Uterus (tissue), 2 donors: ENCODE measurements around the gene CDH8.

Experiments
- POLR2A ChIP-seq, 2 donors: fragments of 450-650 bp; IDR thresholded peaks; one replicate each; pipeline ENCODE4 v1.6.1; 2016; ENCODE audit warnings: antibody characterized with exemption in 2 of 2, mild to moderate bottlenecking in 1 of 2, moderate library complexity in 1 of 2
- TF ChIP-seq, protein P1 (sequence below), 4 experiments: fragments of 200-600 bp in 2 of 4; fragments of 450-650 bp in 2 of 4; sonication (generic) in 2 of 4; IDR thresholded peaks; one replicate each; pipeline ENCODE4 v1.5.1; 2016 to 2019; ENCODE audit warnings: antibody characterized with exemption in 4 of 4, mild to moderate bottlenecking in 2 of 4, moderate library complexity in 1 of 4

DNA sequence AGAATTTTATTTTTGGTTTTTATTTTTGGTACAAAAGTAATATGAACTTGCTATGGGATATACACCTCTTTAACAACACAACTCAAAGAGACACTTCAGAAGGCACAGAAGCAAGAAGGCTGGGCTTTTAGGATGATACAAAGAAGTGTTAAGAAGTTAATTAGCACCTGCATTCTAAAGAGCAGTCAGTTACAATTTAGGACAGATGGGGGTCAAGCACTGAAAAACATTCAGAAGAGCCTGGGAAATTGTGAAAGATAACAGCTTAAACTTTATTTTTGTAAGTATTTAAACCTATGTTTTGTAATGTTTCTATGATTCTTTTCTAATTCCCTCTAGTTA is 163.5 kb downstream of the CDH8 start:
- TF ChIP-seq, protein P1, sequence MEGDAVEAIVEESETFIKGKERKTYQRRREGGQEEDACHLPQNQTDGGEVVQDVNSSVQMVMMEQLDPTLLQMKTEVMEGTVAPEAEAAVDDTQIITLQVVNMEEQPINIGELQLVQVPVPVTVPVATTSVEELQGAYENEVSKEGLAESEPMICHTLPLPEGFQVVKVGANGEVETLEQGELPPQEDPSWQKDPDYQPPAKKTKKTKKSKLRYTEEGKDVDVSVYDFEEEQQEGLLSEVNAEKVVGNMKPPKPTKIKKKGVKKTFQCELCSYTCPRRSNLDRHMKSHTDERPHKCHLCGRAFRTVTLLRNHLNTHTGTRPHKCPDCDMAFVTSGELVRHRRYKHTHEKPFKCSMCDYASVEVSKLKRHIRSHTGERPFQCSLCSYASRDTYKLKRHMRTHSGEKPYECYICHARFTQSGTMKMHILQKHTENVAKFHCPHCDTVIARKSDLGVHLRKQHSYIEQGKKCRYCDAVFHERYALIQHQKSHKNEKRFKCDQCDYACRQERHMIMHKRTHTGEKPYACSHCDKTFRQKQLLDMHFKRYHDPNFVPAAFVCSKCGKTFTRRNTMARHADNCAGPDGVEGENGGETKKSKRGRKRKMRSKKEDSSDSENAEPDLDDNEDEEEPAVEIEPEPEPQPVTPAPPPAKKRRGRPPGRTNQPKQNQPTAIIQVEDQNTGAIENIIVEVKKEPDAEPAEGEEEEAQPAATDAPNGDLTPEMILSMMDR (IDR thresholded peaks at IDR 0.05) = no peak
- no peak for TF ChIP-seq POLR2A (IDR thresholded peaks at IDR 0.05)
